ENCODE measurements around the gene ELF2. TPM values are rescaled to one million over a fixed set of nuclear protein-coding genes. Genes with fewer than 3 reads are reported as not detected.
"Not testable (repeated sequence)": the region's sequence is repeated elsewhere in the genome, so short reads cannot be mapped to it uniquely, and the experiment has no call there.

The ELF2 gene
- total RNA-seq, 3 donors from 2014 or later, result 18.6 to 20.6 (median 18.6) TPM

- DNase-seq (no peak), ATAC-seq (no peak)
- Mint-ChIP-seq H3K36me3 (ENCODE audit: insufficient read depth) (peaks cover 4% of the 10 kb centered on the region), H3K4me1 (ENCODE audit: low read depth) (peaks cover 35% of the 10 kb centered on the region), H3K4me3 (peak overlapping the region; percentile 99), H3K9me3 (no peaks in the 10 kb centered on the region), H3K27me3 (ENCODE audit: low read depth) (no peaks in the 10 kb centered on the region)
Measured at GRCh38 chr4:139085141-139085540, 91.9 kb downstream of the ELF2 start.

GRCh38 chr4:139084804-139085093 lies 92.3 kb downstream of the ELF2 start:
- H3K4me3 Mint-ChIP-seq, result peak overlapping the region; percentile 99
- DNase-seq, result no peak
- no peaks in the 10 kb centered on the region for H3K27me3 Mint-ChIP-seq (ENCODE audit: low read depth)

GRCh38 chr4:139083956-139084803 lies 92.8 kb downstream of the ELF2 start:
- no peaks in the 10 kb centered on the region for H3K27me3 Mint-ChIP-seq (ENCODE audit: low read depth)
- H3K36me3 Mint-ChIP-seq (ENCODE audit: insufficient read depth), result peaks cover 4% of the 10 kb centered on the region
- H3K4me1 Mint-ChIP-seq (ENCODE audit: low read depth), result peaks cover 44% of the 10 kb centered on the region
- peak overlapping the region; percentile 99 for H3K4me3 Mint-ChIP-seq
- no peaks in the 10 kb centered on the region for H3K9me3 Mint-ChIP-seq
- DNase-seq, result peak; percentile 71
- ATAC-seq, result peak; percentile 69 to 73

More at GRCh38 chr4:139084804-139085093, 92.3 kb downstream of the ELF2 start:
- Mint-ChIP-seq H3K9me3 (no peaks in the 10 kb centered on the region), H3K4me1 (ENCODE audit: low read depth) (peaks cover 38% of the 10 kb centered on the region), H3K36me3 (ENCODE audit: insufficient read depth) (peaks cover 4% of the 10 kb centered on the region)
- no peak for ATAC-seq

- Mint-ChIP-seq H3K9me3 (no peaks in the 10 kb centered on the region), H3K36me3 (ENCODE audit: insufficient read depth) (peaks cover 4% of the 10 kb centered on the region), H3K27me3 (ENCODE audit: low read depth) (no peaks in the 10 kb centered on the region), H3K4me3 (peak overlapping the region; percentile 99), H3K4me1 (ENCODE audit: low read depth) (peaks cover 46% of the 10 kb centered on the region)
- DNase-seq (peak; percentile 52), ATAC-seq (peak; percentile 43 to 49)
Measured at GRCh38 chr4:139083607-139083955, 93.4 kb downstream of the ELF2 start.

GRCh38 chr4:139082750-139083606 lies 94.0 kb downstream of the ELF2 start:
- Mint-ChIP-seq H3K4me1 (ENCODE audit: low read depth) (peaks cover 49% of the 10 kb centered on the region), H3K9me3 (no peaks in the 10 kb centered on the region), H3K4me3 (peak overlapping the region; percentile 99), H3K36me3 (ENCODE audit: insufficient read depth) (peaks cover 4% of the 10 kb centered on the region), H3K27me3 (ENCODE audit: low read depth) (no peaks in the 10 kb centered on the region)
- DNase-seq, result peak; percentile 82
- ATAC-seq, result peak; percentile 84 to 85

- DNase-seq (no peak), ATAC-seq (no peak)
- Mint-ChIP-seq H3K36me3 (ENCODE audit: insufficient read depth) (peaks cover 6% of the 10 kb centered on the region), H3K4me1 (ENCODE audit: low read depth) (peaks cover 58% of the 10 kb centered on the region), H3K27me3 (ENCODE audit: low read depth) (no peaks in the 10 kb centered on the region), H3K4me3 (no peak overlapping the region), H3K9me3 (no peaks in the 10 kb centered on the region)
Measured at GRCh38 chr4:139078926-139079325, 98.1 kb downstream of the ELF2 start.

GRCh38 chr4:139077567-139078355 lies 99.3 kb downstream of the ELF2 start:
- no peaks in the 10 kb centered on the region for H3K27me3 Mint-ChIP-seq (ENCODE audit: low read depth)
- no peaks in the 10 kb centered on the region for H3K9me3 Mint-ChIP-seq
- no peak for DNase-seq
- H3K4me3 Mint-ChIP-seq, result no peak overlapping the region
- H3K36me3 Mint-ChIP-seq (ENCODE audit: insufficient read depth), result peaks cover 8% of the 10 kb centered on the region
- H3K4me1 Mint-ChIP-seq (ENCODE audit: low read depth), result peaks cover 59% of the 10 kb centered on the region
- no peak for ATAC-seq

GRCh38 chr4:139076016-139076744 lies 100.8 kb downstream of the ELF2 start:
- no peak overlapping the region for H3K4me3 Mint-ChIP-seq
- ATAC-seq (no peak), DNase-seq (no peak)
- no peaks in the 10 kb centered on the region for H3K27me3 Mint-ChIP-seq (ENCODE audit: low read depth)
- peaks cover 13% of the 10 kb centered on the region for H3K36me3 Mint-ChIP-seq (ENCODE audit: insufficient read depth)
- H3K9me3 Mint-ChIP-seq, result no peaks in the 10 kb centered on the region
- H3K4me1 Mint-ChIP-seq (ENCODE audit: low read depth), result peaks cover 45% of the 10 kb centered on the region

- ATAC-seq (no peak), DNase-seq (no peak)
- Mint-ChIP-seq H3K9me3 (no peaks in the 10 kb centered on the region), H3K4me1 (ENCODE audit: low read depth) (peaks cover 15% of the 10 kb centered on the region), H3K4me3 (no peak overlapping the region), H3K36me3 (ENCODE audit: insufficient read depth) (peaks cover 37% of the 10 kb centered on the region), H3K27me3 (ENCODE audit: low read depth) (no peaks in the 10 kb centered on the region)
Measured at GRCh38 chr4:139060591-139060990, 116.4 kb downstream of the ELF2 start.

- H3K4me1 Mint-ChIP-seq (ENCODE audit: low read depth), result peaks cover 22% of the 10 kb centered on the region
- ATAC-seq; H3K27me3 Mint-ChIP-seq (ENCODE audit: low read depth); DNase-seq; H3K9me3 Mint-ChIP-seq; H3K4me3 Mint-ChIP-seq: not testable (repeated sequence)
- peaks cover 41% of the 10 kb centered on the region for H3K36me3 Mint-ChIP-seq (ENCODE audit: insufficient read depth)
Measured at GRCh38 chr4:139059026-139059425, 118.0 kb downstream of the ELF2 start.

- H3K36me3 Mint-ChIP-seq (ENCODE audit: insufficient read depth), result peaks cover 32% of the 10 kb centered on the region
- no peak overlapping the region for H3K4me3 Mint-ChIP-seq
- H3K4me1 Mint-ChIP-seq (ENCODE audit: low read depth), result peaks cover 21% of the 10 kb centered on the region
- no peaks in the 10 kb centered on the region for H3K27me3 Mint-ChIP-seq (ENCODE audit: low read depth)
- no peak for DNase-seq
- no peak for ATAC-seq
- no peaks in the 10 kb centered on the region for H3K9me3 Mint-ChIP-seq
Measured at GRCh38 chr4:139054791-139055505, 122.1 kb downstream of the ELF2 start.

- no peaks in the 10 kb centered on the region for H3K9me3 Mint-ChIP-seq
- DNase-seq, result no peak
- H3K4me3 Mint-ChIP-seq, result no peak overlapping the region
- peaks cover 21% of the 10 kb centered on the region for H3K4me1 Mint-ChIP-seq (ENCODE audit: low read depth)
- H3K27me3 Mint-ChIP-seq (ENCODE audit: low read depth), result no peaks in the 10 kb centered on the region
- peaks cover 30% of the 10 kb centered on the region for H3K36me3 Mint-ChIP-seq (ENCODE audit: insufficient read depth)
- no peak for ATAC-seq
Measured at GRCh38 chr4:139053909-139054308, 123.1 kb downstream of the ELF2 start.

- no peaks in the 10 kb centered on the region for H3K27me3 Mint-ChIP-seq (ENCODE audit: low read depth)
- ATAC-seq, result no peak
- peaks cover 26% of the 10 kb centered on the region for H3K36me3 Mint-ChIP-seq (ENCODE audit: insufficient read depth)
Measured at GRCh38 chr4:139050446-139050845, 126.6 kb downstream of the ELF2 start.

More at GRCh38 chr4:139050446-139050845, 126.6 kb downstream of the ELF2 start:
- DNase-seq, result no peak
- Mint-ChIP-seq H3K4me1 (ENCODE audit: low read depth) (peaks cover 9% of the 10 kb centered on the region), H3K9me3 (no peaks in the 10 kb centered on the region), H3K4me3 (no peak overlapping the region)
